ENCODE measurements around the gene DNER. TPM values are rescaled to one million over a fixed set of nuclear protein-coding genes. Genes with fewer than 3 reads are reported as not detected.

The DNER gene
- total and polyA plus RNA-seq, 4 donors: 0.01 TPM; not detected in 3

DNA sequence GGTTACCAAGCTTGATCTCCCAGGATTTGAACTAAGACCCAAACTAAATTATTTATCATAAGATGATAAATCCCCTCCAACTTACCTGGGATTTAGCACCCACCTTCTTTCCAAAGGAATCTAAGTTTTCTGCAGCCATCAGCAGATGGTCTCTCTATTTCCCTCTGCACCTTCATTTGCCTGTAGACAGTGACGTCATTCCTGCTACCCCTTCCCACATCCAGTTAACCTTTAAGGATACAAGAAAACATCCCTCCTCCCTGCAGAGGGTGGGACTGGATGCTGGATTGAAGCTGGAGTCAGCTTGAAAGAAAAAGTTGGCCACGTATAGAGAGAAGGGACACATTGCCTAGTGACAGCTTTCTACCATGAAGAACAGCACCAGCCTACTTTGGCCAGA lies 3.7 kb upstream of the DNER start:
- peaks cover 2 to 6% (median 5%) of the 10 kb centered on the region in 4 donors for H3K27me3 ChIP-seq (ENCODE audit: control insufficient read depth in 4 of 4, insufficient read depth in 4 of 4, low read length in 3 of 4)
- TF ChIP-seq, protein P1, sequence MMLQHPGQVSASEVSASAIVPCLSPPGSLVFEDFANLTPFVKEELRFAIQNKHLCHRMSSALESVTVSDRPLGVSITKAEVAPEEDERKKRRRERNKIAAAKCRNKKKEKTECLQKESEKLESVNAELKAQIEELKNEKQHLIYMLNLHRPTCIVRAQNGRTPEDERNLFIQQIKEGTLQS (IDR thresholded peaks at IDR 0.05): no peak
- TF ChIP-seq FOXA2 (IDR thresholded peaks at IDR 0.05): no peak
- no peak for TF ChIP-seq GABPA (IDR thresholded peaks at IDR 0.05 in 1 of 2, conservative IDR thresholded peaks at IDR 0.05 in 1 of 2)
- TF ChIP-seq HNF4G (IDR thresholded peaks at IDR 0.05): no peak
- TF ChIP-seq, protein P2, sequence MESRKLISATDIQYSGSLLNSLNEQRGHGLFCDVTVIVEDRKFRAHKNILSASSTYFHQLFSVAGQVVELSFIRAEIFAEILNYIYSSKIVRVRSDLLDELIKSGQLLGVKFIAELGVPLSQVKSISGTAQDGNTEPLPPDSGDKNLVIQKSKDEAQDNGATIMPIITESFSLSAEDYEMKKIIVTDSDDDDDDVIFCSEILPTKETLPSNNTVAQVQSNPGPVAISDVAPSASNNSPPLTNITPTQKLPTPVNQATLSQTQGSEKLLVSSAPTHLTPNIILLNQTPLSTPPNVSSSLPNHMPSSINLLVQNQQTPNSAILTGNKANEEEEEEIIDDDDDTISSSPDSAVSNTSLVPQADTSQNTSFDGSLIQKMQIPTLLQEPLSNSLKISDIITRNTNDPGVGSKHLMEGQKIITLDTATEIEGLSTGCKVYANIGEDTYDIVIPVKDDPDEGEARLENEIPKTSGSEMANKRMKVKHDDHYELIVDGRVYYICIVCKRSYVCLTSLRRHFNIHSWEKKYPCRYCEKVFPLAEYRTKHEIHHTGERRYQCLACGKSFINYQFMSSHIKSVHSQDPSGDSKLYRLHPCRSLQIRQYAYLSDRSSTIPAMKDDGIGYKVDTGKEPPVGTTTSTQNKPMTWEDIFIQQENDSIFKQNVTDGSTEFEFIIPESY (IDR thresholded peaks at IDR 0.05): no peak
- TF ChIP-seq FOXA1 (IDR thresholded peaks at IDR 0.05): no peak
- TF ChIP-seq, protein P3, sequence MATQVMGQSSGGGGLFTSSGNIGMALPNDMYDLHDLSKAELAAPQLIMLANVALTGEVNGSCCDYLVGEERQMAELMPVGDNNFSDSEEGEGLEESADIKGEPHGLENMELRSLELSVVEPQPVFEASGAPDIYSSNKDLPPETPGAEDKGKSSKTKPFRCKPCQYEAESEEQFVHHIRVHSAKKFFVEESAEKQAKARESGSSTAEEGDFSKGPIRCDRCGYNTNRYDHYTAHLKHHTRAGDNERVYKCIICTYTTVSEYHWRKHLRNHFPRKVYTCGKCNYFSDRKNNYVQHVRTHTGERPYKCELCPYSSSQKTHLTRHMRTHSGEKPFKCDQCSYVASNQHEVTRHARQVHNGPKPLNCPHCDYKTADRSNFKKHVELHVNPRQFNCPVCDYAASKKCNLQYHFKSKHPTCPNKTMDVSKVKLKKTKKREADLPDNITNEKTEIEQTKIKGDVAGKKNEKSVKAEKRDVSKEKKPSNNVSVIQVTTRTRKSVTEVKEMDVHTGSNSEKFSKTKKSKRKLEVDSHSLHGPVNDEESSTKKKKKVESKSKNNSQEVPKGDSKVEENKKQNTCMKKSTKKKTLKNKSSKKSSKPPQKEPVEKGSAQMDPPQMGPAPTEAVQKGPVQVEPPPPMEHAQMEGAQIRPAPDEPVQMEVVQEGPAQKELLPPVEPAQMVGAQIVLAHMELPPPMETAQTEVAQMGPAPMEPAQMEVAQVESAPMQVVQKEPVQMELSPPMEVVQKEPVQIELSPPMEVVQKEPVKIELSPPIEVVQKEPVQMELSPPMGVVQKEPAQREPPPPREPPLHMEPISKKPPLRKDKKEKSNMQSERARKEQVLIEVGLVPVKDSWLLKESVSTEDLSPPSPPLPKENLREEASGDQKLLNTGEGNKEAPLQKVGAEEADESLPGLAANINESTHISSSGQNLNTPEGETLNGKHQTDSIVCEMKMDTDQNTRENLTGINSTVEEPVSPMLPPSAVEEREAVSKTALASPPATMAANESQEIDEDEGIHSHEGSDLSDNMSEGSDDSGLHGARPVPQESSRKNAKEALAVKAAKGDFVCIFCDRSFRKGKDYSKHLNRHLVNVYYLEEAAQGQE (IDR thresholded peaks at IDR 0.05): no peak
- TF ChIP-seq RAD21 (IDR thresholded peaks at IDR 0.05): no peak
- no peak for TF ChIP-seq HNF4A (conservative IDR thresholded peaks at IDR 0.05)
- TF ChIP-seq EGR1 (IDR thresholded peaks at IDR 0.05; ENCODE audit: low read depth in 2 of 2): no peak
- TF ChIP-seq RXRA (IDR thresholded peaks at IDR 0.05): no peak
- TF ChIP-seq, protein P4, sequence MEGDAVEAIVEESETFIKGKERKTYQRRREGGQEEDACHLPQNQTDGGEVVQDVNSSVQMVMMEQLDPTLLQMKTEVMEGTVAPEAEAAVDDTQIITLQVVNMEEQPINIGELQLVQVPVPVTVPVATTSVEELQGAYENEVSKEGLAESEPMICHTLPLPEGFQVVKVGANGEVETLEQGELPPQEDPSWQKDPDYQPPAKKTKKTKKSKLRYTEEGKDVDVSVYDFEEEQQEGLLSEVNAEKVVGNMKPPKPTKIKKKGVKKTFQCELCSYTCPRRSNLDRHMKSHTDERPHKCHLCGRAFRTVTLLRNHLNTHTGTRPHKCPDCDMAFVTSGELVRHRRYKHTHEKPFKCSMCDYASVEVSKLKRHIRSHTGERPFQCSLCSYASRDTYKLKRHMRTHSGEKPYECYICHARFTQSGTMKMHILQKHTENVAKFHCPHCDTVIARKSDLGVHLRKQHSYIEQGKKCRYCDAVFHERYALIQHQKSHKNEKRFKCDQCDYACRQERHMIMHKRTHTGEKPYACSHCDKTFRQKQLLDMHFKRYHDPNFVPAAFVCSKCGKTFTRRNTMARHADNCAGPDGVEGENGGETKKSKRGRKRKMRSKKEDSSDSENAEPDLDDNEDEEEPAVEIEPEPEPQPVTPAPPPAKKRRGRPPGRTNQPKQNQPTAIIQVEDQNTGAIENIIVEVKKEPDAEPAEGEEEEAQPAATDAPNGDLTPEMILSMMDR (IDR thresholded peaks at IDR 0.05; ENCODE audit: low read depth, low read length, missing input control): no peak
- no peak for TF ChIP-seq YY1 (IDR thresholded peaks at IDR 0.05)
- TF ChIP-seq NR2F2 (IDR thresholded peaks at IDR 0.05): no peak
- no peak for TF ChIP-seq JUND (IDR thresholded peaks at IDR 0.05)
- TF ChIP-seq SP1 (IDR thresholded peaks at IDR 0.05): no peak
- TF ChIP-seq, protein P5, sequence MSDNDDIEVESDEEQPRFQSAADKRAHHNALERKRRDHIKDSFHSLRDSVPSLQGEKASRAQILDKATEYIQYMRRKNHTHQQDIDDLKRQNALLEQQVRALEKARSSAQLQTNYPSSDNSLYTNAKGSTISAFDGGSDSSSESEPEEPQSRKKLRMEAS (IDR thresholded peaks at IDR 0.05): no peak
- no peak for TF ChIP-seq TAF1 (conservative IDR thresholded peaks at IDR 0.05)

More for the DNA sequence above, 3.7 kb upstream of the DNER start:
- H3K27ac ChIP-seq (ENCODE audit: low read depth in 1 of 2, low read length in 2 of 2): no peak overlapping the region
- no peak overlapping the region for H3K9ac ChIP-seq (ENCODE audit: low read depth in 1 of 2, low read length in 2 of 2)
- no peak for DNase-seq (ENCODE audit: low spot score)
- H3K9me3 ChIP-seq (ENCODE audit: control insufficient read depth in 4 of 4, low read length in 3 of 4): no peaks in the 10 kb centered on the region
- no peak overlapping the region for H3K4me3 ChIP-seq (ENCODE audit: low read depth in 1 of 3, low read length in 3 of 3)
- H3K4me1 ChIP-seq (ENCODE audit: control insufficient read depth in 4 of 4, insufficient read depth in 4 of 4, low read length in 3 of 4): peaks cover 13 to 21% (median 17%) of the 10 kb centered on the region in 4 donors
- H3K36me3 ChIP-seq (ENCODE audit: control insufficient read depth in 4 of 4, insufficient read depth in 3 of 4, low read depth in 1 of 4, low read length in 3 of 4): no peaks in the 10 kb centered on the region
- 52% methylated on average over 2 of the region's 2 CpGs for WGBS
